HCT116 (cell line): Measurements from ENCODE around the gene SMURF1. TPM values are rescaled to one million over a fixed set of nuclear protein-coding genes. Genes with fewer than 3 reads are reported as not detected.

Experiments used
- ATAC-seq: fragments of 200-7000 bp; cut with Tn5 transposase; 2 replicates; pipeline ENCODE4 v1.9.1; 2020; ENCODE audit warnings: mild to moderate bottlenecking, moderate library complexity
- BruUV-seq: library from RNA; stranded (reverse); fragments of 400-500 nt; replicated peaks from 2 replicates; lab custom pipeline; 2021; lab: Mats Ljungman, UMichigan
- CTCF ChIA-PET: fragments of 300-600 bp; sonication (Branson Sonifier 250); formaldehyde crosslinking; loops from one replicate; lab custom pipeline; 2021; ENCODE audit warnings: antibody characterized with exemption; lab: Charles Lee
- POLR2A ChIA-PET: fragments of 300-600, 350-600 bp; sonication (Branson Sonifier 250); formaldehyde crosslinking; loops from one replicate; lab custom pipeline; 2021; ENCODE audit warnings: antibody characterized with exemption; lab: Charles Lee
- RAD21 ChIA-PET, 2 experiments: fragments of 300-600 bp; sonication (Branson Sonifier 250); formaldehyde crosslinking; loops; one replicate each; lab custom pipeline; 2023; ENCODE audit warnings: low total read pairs in 2 of 2; ENCODE audit not compliant: uncharacterized antibody in 2 of 2, unreplicated experiment in 2 of 2, low non-redundant PET in 1 of 2; lab: Charles Lee
- DNase-seq: peaks from one replicate; pipeline ENCODE4 v3.0.0-alpha.2; 2010; ENCODE audit warnings: low read depth, low spot score
- H2AFZ ChIP-seq: fragments of 200-600 bp; shearing (Covaris generic), sonication (generic); 2 replicates; pipeline ENCODE4 v1.6.1; 2017; ENCODE audit warnings: low read depth, mixed run types, mixed read lengths, antibody characterized with exemption, low read length; ENCODE audit not compliant: poor library complexity, severe bottlenecking
- H3K27ac ChIP-seq: 2 replicates; pipeline ENCODE4 v1.5.1; 2012; ENCODE audit warnings: low read depth, low read length
- H3K27me3 ChIP-seq: fragments of 200-600 bp; sonication (generic); 2 replicates; pipeline ENCODE4 v1.6.1; 2016; ENCODE audit warnings: mixed run types, low read length, mixed read lengths; ENCODE audit not compliant: insufficient read depth
- H3K36me3 ChIP-seq, 2 experiments: fragments of 200-500 bp in 1 of 2; fragments of 200-600 bp in 1 of 2; sonication (Bioruptor generic) in 1 of 2; sonication (generic) in 1 of 2; 2 replicates each; pipeline versions ENCODE4 v1.5.1 to v1.6.1; 2014 to 2016; ENCODE audit warnings: low read length in 2 of 2, inconsistent platforms in 1 of 2, mixed read lengths in 1 of 2, mixed run types in 1 of 2; ENCODE audit not compliant: insufficient read depth in 2 of 2, control insufficient read depth in 1 of 2
- H3K4me1 ChIP-seq, 2 experiments: fragments of 200-600 bp in 1 of 2; sonication (generic) in 1 of 2; 2 replicates each; pipeline versions ENCODE4 v1.5.1 to v1.6.1; 2012 to 2017; ENCODE audit warnings: low read length in 2 of 2, inconsistent platforms in 1 of 2, mild to moderate bottlenecking in 1 of 2, mixed read lengths in 1 of 2, mixed run types in 1 of 2, moderate library complexity in 1 of 2; ENCODE audit not compliant: insufficient read depth in 2 of 2, control insufficient read depth in 1 of 2
- H3K4me2 ChIP-seq: fragments of 200-600 bp; sonication (generic); 2 replicates; pipeline ENCODE4 v1.6.1; 2017; ENCODE audit warnings: mixed run types, low read length, mixed read lengths
- H3K4me3 ChIP-seq, 2 experiments: fragments of 200-600 bp in 1 of 2; sonication (generic) in 1 of 2; replicated peaks in 1 of 2; 2 replicates each; pipeline ENCODE4 v1.5.1; 2011 to 2016; ENCODE audit warnings: low read length in 2 of 2, control low read depth in 1 of 2, low read depth in 1 of 2, mild to moderate bottlenecking in 1 of 2, mixed read lengths in 1 of 2, mixed run types in 1 of 2
- H3K79me2 ChIP-seq: fragments of 200-600 bp; sonication (generic); 2 replicates; pipeline ENCODE4 v1.6.1; 2017; ENCODE audit warnings: mild to moderate bottlenecking, mixed run types, low read length, moderate library complexity, mixed read lengths; ENCODE audit not compliant: insufficient read depth
- H3K9ac ChIP-seq: fragments of 200-600 bp; sonication (generic); 2 replicates; pipeline ENCODE4 v1.6.1; 2016; ENCODE audit warnings: low read length, mixed read lengths
- H3K9me2 ChIP-seq: fragments of 200-600 bp; sonication (generic), shearing (Covaris generic); 2 replicates; pipeline ENCODE4 v1.6.1; 2017; ENCODE audit warnings: mixed run types, mild to moderate bottlenecking, moderate library complexity; ENCODE audit not compliant: insufficient read depth
- H3K9me3 ChIP-seq, 2 experiments: fragments of 200-500 bp in 1 of 2; fragments of 200-600 bp in 1 of 2; sonication (Bioruptor generic) in 1 of 2; sonication (generic) in 1 of 2; 2 replicates each; pipeline ENCODE4 v1.6.1; 2014 to 2017; ENCODE audit warnings: low read length in 2 of 2, mixed read lengths in 2 of 2, inconsistent platforms in 1 of 2, low read depth in 1 of 2, mild to moderate bottlenecking in 1 of 2, mixed run types in 1 of 2, moderate library complexity in 1 of 2; ENCODE audit not compliant: control insufficient read depth in 1 of 2, insufficient read depth in 1 of 2
- H4K20me1 ChIP-seq: fragments of 200-600 bp; sonication (generic), shearing (Covaris generic); 2 replicates; pipeline ENCODE4 v1.6.1; 2017; ENCODE audit warnings: mixed run types, mild to moderate bottlenecking, moderate library complexity; ENCODE audit not compliant: insufficient read depth
- FOSL1 ChIP-seq: IDR thresholded peaks from 2 replicates; pipeline ENCODE4 v1.6.1; 2012; ENCODE audit warnings: low read depth
- ZFX ChIP-seq: fragments of 450-650 bp; IDR thresholded peaks from 2 replicates; pipeline ENCODE4 v1.6.1; 2017
- intact Hi-C: fragments of 100-400 bp; cut with micrococcal nuclease; formaldehyde crosslinking; loops from 2 replicates; pipeline ENCODE4 v1.10.0; 2022
- total RNA-seq: library from RNA; stranded (reverse); gene quantifications from one replicate; pipeline ENCODE4 v1.2.1, GENCODE V29; 2021; ENCODE audit not compliant: unreplicated experiment

SMURF1 gene
- total RNA-seq, 1 experiment from 2014 or later: 24.6 TPM

GRCh38 chr7:98978672-98979071, 165.2 kb downstream of the SMURF1 start:
- H3K4me1 ChIP-seq: no peaks in the 10 kb centered on the region
- TF ChIP-seq ZFX (no peak), FOSL1 (no peak)
- TF ChIP-seq, all 23 proteins: peak for 0
- Histone ChIP-seq H3K27ac (no peak overlapping the region), H3K79me2 (0 out of 2 replicates have a peak, but pooled peaks cover 3% of the 10 kb centered on the region), H3K27me3 (no peaks in the 10 kb centered on the region), H3K9me3 (no peaks in the 10 kb centered on the region), H3K36me3 (peaks cover 56 to 78% of the 10 kb centered on the region in 2 experiments), H4K20me1 (no peaks in the 10 kb centered on the region), H3K9me2 (no peaks in the 10 kb centered on the region), H2AFZ (no peak overlapping the region), H3K4me2 (no peak overlapping the region), H3K9ac (no peak overlapping the region), H3K4me3 (no peak overlapping the region)
- DNase-seq: no peak
- no TSS peak for BruUV-seq
- CTCF ChIA-PET: no interaction called here
- RAD21 ChIA-PET: no interaction called here
- no peak for ATAC-seq
- intact Hi-C loops: no loop called here
- POLR2A ChIA-PET: no interaction called here

Other genes with a start within 250 kb of the SMURF1 start
- not detected for gene KPNA7, start 64.0 kb upstream of the SMURF1 start, total RNA-seq
- 0.57 TPM for gene MYH16, start 128.7 kb upstream of the SMURF1 start, total RNA-seq
- 250 TPM for gene ARPC1A, start 181.8 kb upstream of the SMURF1 start, total RNA-seq
- 192 TPM for gene ARPC1B, start 230.6 kb upstream of the SMURF1 start, total RNA-seq